H1 (cell line): ENCODE data around the gene CCDC60. TPM values are rescaled to one million over a fixed set of nuclear protein-coding genes. Genes with fewer than 3 reads are reported as not detected.

Experiments
- BCL11A ChIP-seq, 2 experiments: IDR thresholded peaks; one replicate each; pipeline ENCODE4 v1.6.1; 2011; ENCODE audit warnings: low read depth in 2 of 2, low read length in 2 of 2, mild to moderate bottlenecking in 2 of 2
- EP300 ChIP-seq, 2 experiments: IDR thresholded peaks; 1 replicate in 1 of 2; 2 replicates in 1 of 2; pipeline ENCODE4 v1.6.1; 2011 to 2012; ENCODE audit warnings: low read depth in 2 of 2, low read length in 2 of 2, mild to moderate bottlenecking in 2 of 2, borderline replicate concordance in 1 of 2, inconsistent platforms in 1 of 2, moderate library complexity in 1 of 2
- HDAC6 ChIP-seq: IDR thresholded peaks from one replicate; pipeline ENCODE4 v1.7.1; 2012; ENCODE audit warnings: low read depth, mild to moderate bottlenecking, inconsistent platforms, low read length, moderate library complexity
- KDM5A ChIP-seq: fragments of 200-600 bp; IDR thresholded peaks from 2 replicates; pipeline ENCODE4 v1.7.1; 2012; ENCODE audit warnings: mild to moderate bottlenecking, low read length, inconsistent platforms, mixed read lengths
- RAD21 ChIP-seq, 2 experiments: IDR thresholded peaks in 1 of 2; conservative IDR thresholded peaks in 1 of 2; 2 replicates each; pipeline ENCODE4 v1.6.1; 2011; ENCODE audit warnings: low read depth in 2 of 2, low read length in 2 of 2, improper control_type of control experiment in 1 of 2, inconsistent platforms in 1 of 2, mild to moderate bottlenecking in 1 of 2, moderate library complexity in 1 of 2
- polyA plus RNA-seq, 7 experiments: library from polyadenylated mRNA; depleted of rRNA in 3 of 7; stranded (reverse) in 5 of 7; unstranded in 2 of 7; fragments of >200 nt in 5 of 7; fragments of 200-250 nt in 2 of 7; gene quantifications; 1 replicate in 5 of 7; 2 replicates in 1 of 7; 4 replicates in 1 of 7; pipeline versions ENCODE4 v1.2.1 to v1.2.3, GENCODE V29; 2011 to 2013; ENCODE audit warnings: missing spikeins in 2 of 7, mixed read lengths in 2 of 7
- total RNA-seq: library from RNA; stranded (reverse); fragmentation: NEBNext Ultra II Directional; extraction: Animal tissue kit (Norgen Biotek cat#: 25700); gene quantifications from 2 replicates; pipeline ENCODE4 v1.2.1, GENCODE V29; 2021

Gene CCDC60
- total and polyA plus RNA-seq, 2 of the 8 experiments (the other 6 are each of a cell fraction or from before 2014, with no cell fraction given) = 0.05 TPM; not detected in 1

DNA sequence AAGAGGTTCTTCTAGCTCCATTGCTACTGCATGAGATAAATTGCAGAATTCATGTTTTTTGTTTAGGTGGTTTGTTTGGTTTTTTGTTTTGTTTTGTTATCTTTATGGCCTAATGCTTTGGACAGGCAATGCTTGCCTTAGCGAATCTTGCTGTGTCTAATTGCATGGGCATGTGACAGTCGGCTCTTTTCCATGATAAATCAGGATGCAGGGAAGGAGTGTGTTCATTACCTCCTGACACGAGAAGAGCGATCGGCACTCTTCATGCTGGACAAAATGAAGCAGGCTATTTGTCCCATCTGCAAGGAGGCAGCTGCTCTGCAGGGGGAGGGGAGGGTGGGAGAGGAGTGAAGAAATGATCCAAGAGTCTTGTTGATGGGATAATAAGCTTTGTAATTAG, 6.5 kb downstream of the CCDC60 start (continued):
- TF ChIP-seq RAD21 (IDR thresholded peaks at IDR 0.05 in 1 of 2, conservative IDR thresholded peaks at IDR 0.05 in 1 of 2; ENCODE audit: low read depth in 2 of 2, low read length in 2 of 2) = no peak
- no peak for TF ChIP-seq BCL11A (IDR thresholded peaks at IDR 0.05; ENCODE audit: low read depth in 2 of 2, low read length in 2 of 2)
- TF ChIP-seq KDM5A = no peak
- TF ChIP-seq EP300 (IDR thresholded peaks at IDR 0.05; ENCODE audit: borderline replicate concordance in 1 of 2, low read depth in 2 of 2, low read length in 2 of 2) = no peak
- no peak for TF ChIP-seq HDAC6
